ENCODE data around the gene GRM7. TPM values are rescaled to one million over a fixed set of nuclear protein-coding genes. Genes with fewer than 3 reads are reported as not detected.

Gene GRM7
- total and polyA plus RNA-seq, 2 of the 4 experiments (the other 2 are of a cell fraction), result not detected

GRCh38 chr3:7781395-7781794, 920.5 kb downstream of the GRM7 start:
- peaks cover 12% of the 10 kb centered on the region for H3K9me3 ChIP-seq (ENCODE audit: control insufficient read depth, insufficient read depth, low read length)
- H2BK15ac ChIP-seq (ENCODE audit: low read depth, low read length), result no peak overlapping the region
- H3K79me1 ChIP-seq (ENCODE audit: low read depth in 1 of 2, low read length in 2 of 2), result no peaks in the 10 kb centered on the region
- H4K8ac ChIP-seq (ENCODE audit: low read depth in 2 of 2, low read length in 2 of 2), result no peak overlapping the region
- ChIA-PET POLR2A (ENCODE audit: unreplicated experiment) (no interaction called here), CTCF (no interaction called here)
- H2BK120ac ChIP-seq (ENCODE audit: low read depth, low read length), result no peak overlapping the region
- no peak overlapping the region for H4K91ac ChIP-seq (ENCODE audit: insufficient read depth, low read depth, low read length)
- no peak overlapping the region for H2AFZ ChIP-seq (replicated peaks; ENCODE audit: low read length, poor library complexity)
- in situ Hi-C loops (cut with MboI; ENCODE audit: low sequenced_read_pairs), result no loop called here
- no peak overlapping the region for H3K4ac ChIP-seq (ENCODE audit: low read depth, low read length)
- H3K27ac ChIP-seq (ENCODE audit: insufficient read depth, low read length), result no peak overlapping the region
- H3K4me3 ChIP-seq (ENCODE audit: insufficient read depth, low read depth, low read length), result no peak overlapping the region
- no peaks in the 10 kb centered on the region for H3K9me1 ChIP-seq (ENCODE audit: insufficient read depth, low read length)
- H2AK5ac ChIP-seq (ENCODE audit: low read depth, low read length), result no peak overlapping the region
- ATAC-seq (ENCODE audit: low read depth) (no peak), DNase-seq (no peak)
- no peak overlapping the region for H2AK9ac ChIP-seq (replicated peaks; ENCODE audit: low read depth, low read length, poor library complexity)
- H3K4me2 ChIP-seq (ENCODE audit: low read depth, low read length), result no peak overlapping the region
- dilution Hi-C loops (cut with HindIII; ENCODE audit: low sequenced_read_pairs, unreplicated experiment), result no loop called here
- H4K20me1 ChIP-seq (ENCODE audit: insufficient read depth, low read length), result no peaks in the 10 kb centered on the region
- H3K18ac ChIP-seq (ENCODE audit: low read depth, low read length), result no peak overlapping the region
- no CpG with 5 or more reads among the region's 4 CpGs for whole genome bisulfite sequencing, 2 experiments (ENCODE audit: extremely low coverage in 2 of 2, insufficient read length in 1 of 2)
- H4K5ac ChIP-seq (ENCODE audit: low read depth, low read length), result no peak overlapping the region
- no peak overlapping the region for H3K9ac ChIP-seq (ENCODE audit: low read depth, low read length)
- H3K23ac ChIP-seq (ENCODE audit: low read depth, low read length), result no peak overlapping the region
- H3K14ac ChIP-seq (replicated peaks; ENCODE audit: low read depth, low read length), result no peak overlapping the region
- H2BK20ac ChIP-seq (ENCODE audit: low read depth, low read length), result no peak overlapping the region
- intact Hi-C loops (cut with micrococcal nuclease), result no loop called here
- H3K4me1 ChIP-seq (ENCODE audit: control insufficient read depth, insufficient read depth, low read length), result no peaks in the 10 kb centered on the region
- H3K36me3 ChIP-seq (ENCODE audit: control insufficient read depth, insufficient read depth, low read length), result no peaks in the 10 kb centered on the region
- no peak for TF ChIP-seq CHD1 (IDR thresholded peaks at IDR 0.05; ENCODE audit: low read depth, low read length)
- TF ChIP-seq MAZ (IDR thresholded peaks at IDR 0.05; ENCODE audit: borderline replicate concordance, low read depth, low read length), result no peak
- no peak for TF ChIP-seq NFE2L2 (IDR thresholded peaks at IDR 0.05; ENCODE audit: low read depth, low read length)
- no peak for TF ChIP-seq MXI1 (IDR thresholded peaks at IDR 0.05; ENCODE audit: borderline replicate concordance, low read depth, low read length)
- TF ChIP-seq FOS (IDR thresholded peaks at IDR 0.05; ENCODE audit: low read depth, low read length), result no peak
- TF ChIP-seq MAFK (IDR thresholded peaks at IDR 0.05; ENCODE audit: low read depth, low read length), result no peak
- TF ChIP-seq RFX5 (IDR thresholded peaks at IDR 0.05; ENCODE audit: low read depth, low read length), result no peak
- no peak for TF ChIP-seq RAD21 (IDR thresholded peaks at IDR 0.05; ENCODE audit: low read length)
- H3K56ac ChIP-seq (ENCODE audit: extremely low read depth, insufficient read depth, low read length), result no peak overlapping the region
- no TSS peak for BruUV-seq (replicated peaks)
- H2BK5ac ChIP-seq (ENCODE audit: low read depth, low read length, poor library complexity, severe bottlenecking), result no peak overlapping the region
- H3K27me3 ChIP-seq (ENCODE audit: control insufficient read depth, insufficient read depth, low read length), result no peaks in the 10 kb centered on the region

All from IMR-90 (cell line).